Neuronal stem cell (in vitro differentiated cells): ENCODE results near the gene TMEM198.
A peak's percentile ranks its signal among the peaks of the same experiment; 100 is the strongest.

Source experiments
- DNase-seq: peaks from one replicate; pipeline ENCODE4 v3.0.0-alpha.2; 2013; ENCODE audit warnings: low spot score
- H2AFZ ChIP-seq: one replicate; pipeline ENCODE4 v1.6.1; 2013; ENCODE audit warnings: mild to moderate bottlenecking, low read length, inconsistent platforms
- H2AK5ac ChIP-seq: 2 replicates; pipeline ENCODE4 v1.6.1; 2013; ENCODE audit warnings: low read depth, mild to moderate bottlenecking, inconsistent platforms, low read length, moderate library complexity, mixed read lengths
- H2BK120ac ChIP-seq: 2 replicates; pipeline ENCODE4 v1.6.1; 2013; ENCODE audit warnings: low read depth, mild to moderate bottlenecking, inconsistent platforms, low read length, moderate library complexity, mixed read lengths
- H2BK12ac ChIP-seq: one replicate; pipeline ENCODE4 v1.6.1; 2013; ENCODE audit warnings: low read length, inconsistent platforms
- H2BK15ac ChIP-seq: 2 replicates; pipeline ENCODE4 v1.6.1; 2013; ENCODE audit warnings: mild to moderate bottlenecking, low read length, inconsistent platforms, mixed read lengths
- H2BK5ac ChIP-seq: one replicate; pipeline ENCODE4 v1.6.1; 2013; ENCODE audit warnings: inconsistent platforms, mild to moderate bottlenecking, low read length, moderate library complexity
- H3K14ac ChIP-seq: one replicate; pipeline ENCODE4 v1.6.1; 2013; ENCODE audit warnings: low read length, inconsistent platforms
- H3K18ac ChIP-seq: 2 replicates; pipeline ENCODE4 v1.6.1; 2013; ENCODE audit warnings: low read length, inconsistent platforms
- H3K23ac ChIP-seq: 2 replicates; pipeline ENCODE4 v1.6.1; 2013; ENCODE audit warnings: low read depth, mild to moderate bottlenecking, mixed read lengths, low read length, inconsistent platforms; ENCODE audit not compliant: poor library complexity
- H3K27ac ChIP-seq: replicated peaks from 3 replicates; pipeline ENCODE4 v1.5.1; 2013; ENCODE audit warnings: low read length, inconsistent platforms
- H3K27me3 ChIP-seq, 3 experiments: 2 replicates each; pipeline ENCODE4 v1.6.1; 2013; ENCODE audit warnings: low read length in 3 of 3, mild to moderate bottlenecking in 2 of 3, inconsistent platforms in 1 of 3, low read depth in 1 of 3, mixed read lengths in 1 of 3, moderate library complexity in 1 of 3; ENCODE audit not compliant: control insufficient read depth in 3 of 3, insufficient read depth in 3 of 3
- H3K36me3 ChIP-seq, 2 donors: replicated peaks in 1 of 2; 2 replicates each; pipeline ENCODE4 v1.6.1; 2013; ENCODE audit warnings: low read length in 2 of 2; ENCODE audit not compliant: control insufficient read depth in 2 of 2, insufficient read depth in 2 of 2
- H3K4ac ChIP-seq: 2 replicates; pipeline ENCODE4 v1.6.1; 2013; ENCODE audit warnings: inconsistent platforms, mild to moderate bottlenecking, low read length, moderate library complexity
- H3K4me1 ChIP-seq, 2 donors: 1 replicate in 1 of 2; 2 replicates in 1 of 2; pipeline ENCODE4 v1.6.1; 2013; ENCODE audit warnings: low read length in 2 of 2, low read depth in 1 of 2; ENCODE audit not compliant: control insufficient read depth in 2 of 2, insufficient read depth in 1 of 2
- H3K4me2 ChIP-seq: one replicate; pipeline ENCODE4 v1.6.1; 2013; ENCODE audit warnings: mild to moderate bottlenecking, low read length, inconsistent platforms; ENCODE audit not compliant: insufficient read depth, poor library complexity, severe bottlenecking
- H3K4me3 ChIP-seq, 2 donors: 2 replicates each; pipeline ENCODE4 v1.5.1; 2013; ENCODE audit warnings: low read length in 2 of 2, mild to moderate bottlenecking in 2 of 2, inconsistent platforms in 1 of 2, moderate library complexity in 1 of 2
- H3K79me1 ChIP-seq: one replicate; pipeline ENCODE4 v1.6.1; 2013; ENCODE audit warnings: low read depth, mild to moderate bottlenecking, inconsistent platforms, low read length, moderate library complexity
- H3K9ac ChIP-seq: one replicate; pipeline ENCODE4 v1.6.1; 2013; ENCODE audit warnings: mild to moderate bottlenecking, low read depth, low read length, inconsistent platforms; ENCODE audit not compliant: poor library complexity
- H3K9me3 ChIP-seq, 2 donors: replicated peaks in 1 of 2; 2 replicates each; pipeline versions ENCODE3 to v1.6.1; 2013; ENCODE audit warnings: low read length in 2 of 2, mild to moderate bottlenecking in 2 of 2, inconsistent platforms in 1 of 2, low read depth in 1 of 2, mixed read lengths in 1 of 2, moderate library complexity in 1 of 2; ENCODE audit not compliant: control insufficient read depth in 2 of 2, insufficient read depth in 1 of 2
- H4K8ac ChIP-seq: one replicate; pipeline ENCODE4 v1.6.1; 2013; ENCODE audit warnings: low read depth, mild to moderate bottlenecking, inconsistent platforms, low read length, moderate library complexity
- H4K91ac ChIP-seq: one replicate; pipeline ENCODE4 v1.6.1; 2013; ENCODE audit warnings: low read length, low read depth, mild to moderate bottlenecking, inconsistent platforms; ENCODE audit not compliant: poor library complexity
- WGBS, 2 donors: extraction: QIAGEN DNeasy Blood & Tissue Kit; methylation state at CpG; one replicate each; pipeline ENCODE4 v1.1.7; 2013; ENCODE audit warnings: missing lambda C conversion rate in 2 of 2, mixed read lengths in 1 of 2; ENCODE audit not compliant: insufficient read length in 2 of 2, insufficient replicate concordance in 1 of 2; ENCODE audit errors: extremely low coverage in 2 of 2; 5-methylcytosine and 5-hydroxymethylcytosine counted together

TMEM198 gene

DNA sequence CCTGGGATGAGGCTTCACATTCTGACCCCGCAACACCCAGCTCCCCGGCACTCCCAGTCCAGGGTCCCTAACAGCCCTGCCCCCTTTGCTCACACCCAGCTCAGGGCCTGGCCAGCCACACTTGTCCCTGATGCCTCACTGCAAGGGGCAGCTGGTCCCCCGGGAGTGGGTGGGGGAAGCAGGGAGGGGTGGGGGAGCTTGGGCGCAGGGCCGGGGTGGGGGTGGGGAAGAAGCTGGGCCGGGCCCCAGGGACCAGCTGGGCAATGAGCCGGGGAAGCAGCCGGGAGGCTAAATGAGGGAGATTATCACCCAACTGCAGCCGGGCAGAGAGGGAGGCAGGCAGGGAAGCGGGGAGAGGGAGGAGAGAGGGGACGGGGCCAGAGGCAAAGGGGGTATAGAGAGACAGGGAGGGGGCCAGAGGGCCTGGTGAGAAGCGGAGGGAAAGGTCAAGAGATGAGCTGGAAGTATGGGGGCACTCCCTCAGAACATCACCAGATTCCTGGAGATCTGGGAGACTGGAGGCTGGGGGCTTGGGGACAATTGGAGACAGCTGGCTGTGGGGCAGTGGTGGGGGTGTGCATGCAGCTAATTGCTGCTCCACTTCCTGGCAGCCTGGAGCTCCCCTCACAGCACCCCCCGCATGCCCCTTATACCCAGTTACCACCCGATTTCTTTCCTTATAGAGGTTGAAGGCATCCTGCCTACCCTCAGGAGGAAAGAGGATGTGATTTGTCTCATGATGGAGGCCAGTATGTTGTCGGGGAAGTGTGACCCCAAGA lies 32.1 kb upstream of the TMEM198 start:
- H2BK12ac ChIP-seq: no peak overlapping the region
- H3K27me3 ChIP-seq: peaks cover 0 to 58% (median 40%) of the 10 kb centered on the region in 3 experiments
- H4K8ac ChIP-seq: no peak overlapping the region
- H3K9ac ChIP-seq: no peak overlapping the region
- peak overlapping the region; percentile 82 for H2AK5ac ChIP-seq
- WGBS, 2 donors: no CpG with 5 or more reads among the region's 15 CpGs
- H3K36me3 ChIP-seq: no peaks in the 10 kb centered on the region
- no peak overlapping the region for H3K4me2 ChIP-seq
- H3K9me3 ChIP-seq: peaks cover 0 to 2% of the 10 kb centered on the region in 2 donors
- H2AFZ ChIP-seq: no peak overlapping the region
- DNase-seq: no peak
- H3K14ac ChIP-seq: no peak overlapping the region
- no peak overlapping the region for H3K4me3 ChIP-seq
- no peak overlapping the region for H3K27ac ChIP-seq
- H2BK120ac ChIP-seq: peak overlapping the region; percentile 28
- H3K4me1 ChIP-seq: peaks cover 39 to 57% of the 10 kb centered on the region in 2 donors
- no peaks in the 10 kb centered on the region for H3K79me1 ChIP-seq
- H4K91ac ChIP-seq: no peak overlapping the region
- no peak overlapping the region for H3K23ac ChIP-seq
- H3K18ac ChIP-seq: peak overlapping the region; percentile 52
- H3K4ac ChIP-seq: no peak overlapping the region
- no peak overlapping the region for H2BK5ac ChIP-seq
- H2BK15ac ChIP-seq: peak overlapping the region; percentile 94

DNA sequence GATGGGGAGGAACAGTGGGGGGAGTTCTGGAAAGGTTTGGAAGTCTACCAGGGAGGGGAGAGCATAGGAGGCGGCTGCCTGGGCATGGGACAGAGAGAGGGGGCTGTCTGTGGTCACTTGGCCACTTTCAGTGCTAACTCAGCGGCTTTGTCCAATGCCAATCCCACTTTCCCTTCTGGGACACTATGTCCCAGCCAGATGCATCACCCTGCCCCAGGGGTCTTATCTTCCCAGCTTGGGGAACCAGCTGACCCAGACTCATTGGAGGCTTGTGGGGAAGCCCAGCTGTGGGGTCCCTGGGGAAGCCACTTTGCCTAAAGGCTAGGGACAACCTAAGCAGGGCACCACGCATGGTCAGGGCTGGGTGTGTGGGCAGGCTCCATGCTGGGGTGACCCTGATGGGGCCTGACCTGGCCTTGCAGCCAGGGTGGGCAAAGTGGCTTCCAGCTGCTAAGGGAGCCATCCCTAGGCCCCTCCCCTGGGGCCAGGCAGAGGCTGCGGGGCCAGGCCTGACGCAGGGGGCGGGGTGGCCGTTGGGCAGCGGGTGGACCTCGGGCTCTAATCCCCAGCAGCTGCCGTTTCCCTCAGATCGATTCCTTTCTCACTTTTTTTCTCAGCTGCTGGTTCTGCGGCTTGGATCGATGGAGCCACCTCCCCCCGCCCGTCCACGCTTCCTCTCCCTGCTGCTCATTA lies 31.2 kb upstream of the TMEM198 start:
- Histone ChIP-seq H3K79me1 (no peaks in the 10 kb centered on the region), H2BK15ac (peak overlapping the region; percentile 97), H3K27ac (no peak overlapping the region), H3K27me3 (peaks cover 0 to 67% (median 37%) of the 10 kb centered on the region in 3 experiments), H4K8ac (no peak overlapping the region), H2AFZ (no peak overlapping the region), H3K23ac (no peak overlapping the region), H3K9me3 (peaks cover 0 to 2% of the 10 kb centered on the region in 2 donors), H2AK5ac (peak overlapping the region; percentile 59), H3K4me2 (no peak overlapping the region), H2BK120ac (peak overlapping the region; percentile 21), H3K4me1 (peaks cover 33 to 48% of the 10 kb centered on the region in 2 donors), H3K18ac (peak overlapping the region; percentile 93), H3K4me3 (no peak overlapping the region), H2BK12ac (peak overlapping the region; percentile 73), H3K36me3 (no peaks in the 10 kb centered on the region), H2BK5ac (peak overlapping the region; percentile 62), H3K14ac (peak overlapping the region; percentile 31), H3K9ac (no peak overlapping the region), H3K4ac (no peak overlapping the region), H4K91ac (peak overlapping the region; percentile 59)
- DNase-seq: no peak
- WGBS, 2 donors: no CpG with 5 or more reads among the region's 16 CpGs

DNA sequence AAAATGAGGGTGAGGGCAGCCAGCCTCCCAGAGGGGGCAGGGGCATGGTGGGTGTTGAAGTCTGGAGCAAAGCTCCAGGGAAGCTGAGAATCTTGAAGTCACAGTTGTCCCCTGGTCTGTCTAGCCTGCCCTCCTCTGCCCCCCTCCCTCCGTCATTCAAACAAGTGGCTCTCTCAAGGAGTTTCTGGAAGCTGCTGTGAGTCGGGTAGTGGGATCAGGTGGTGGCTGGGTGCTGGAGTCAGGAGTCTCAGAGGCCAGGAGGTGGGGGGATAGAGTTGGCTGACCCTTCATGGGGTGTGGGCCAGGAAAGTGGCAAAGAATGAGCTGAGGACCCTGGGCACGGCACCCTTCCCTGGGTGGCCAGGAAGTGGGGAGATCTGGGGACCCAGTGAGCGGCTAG lies 30.0 kb upstream of the TMEM198 start:
- no peak overlapping the region for H3K27ac ChIP-seq
- H2BK5ac ChIP-seq: peak overlapping the region; percentile 88
- H3K18ac ChIP-seq: peak overlapping the region; percentile 93
- peaks cover 0 to 78% (median 35%) of the 10 kb centered on the region in 3 experiments for H3K27me3 ChIP-seq
- no CpG with 5 or more reads among the region's 4 CpGs for WGBS, 2 donors
- peak overlapping the region; percentile 66 for H3K9ac ChIP-seq
- H4K8ac ChIP-seq: no peak overlapping the region
- H3K14ac ChIP-seq: no peak overlapping the region
- H2BK12ac ChIP-seq: no peak overlapping the region
- H3K9me3 ChIP-seq: peaks cover 0 to 2% of the 10 kb centered on the region in 2 donors
- peak overlapping the region; percentile 66 for H2AFZ ChIP-seq
- no peak overlapping the region for H3K4ac ChIP-seq
- H3K4me1 ChIP-seq: peaks cover 31 to 42% of the 10 kb centered on the region in 2 donors
- H3K79me1 ChIP-seq: no peaks in the 10 kb centered on the region
- H3K4me3 ChIP-seq: no peak overlapping the region
- no peaks in the 10 kb centered on the region for H3K36me3 ChIP-seq
- H2BK15ac ChIP-seq: peak overlapping the region; percentile 59
- H4K91ac ChIP-seq: peak overlapping the region; percentile 75
- H3K23ac ChIP-seq: peak overlapping the region; percentile 90
- peak overlapping the region; percentile 85 for H2AK5ac ChIP-seq
- no peak for DNase-seq
- H2BK120ac ChIP-seq: no peak overlapping the region
- H3K4me2 ChIP-seq: peak overlapping the region; percentile 52
